Suprapubic skin (tissue), 4 donors: ENCODE data around the gene ELF1. TPM values are rescaled to one million over a fixed set of nuclear protein-coding genes. Genes with fewer than 3 reads are reported as not detected.

ENCODE experiments used
- DNase-seq, 2 donors: peaks; one replicate each; pipeline ENCODE4 v3.0.0-alpha.2; 2019; ENCODE audit warnings: low spot score in 2 of 2
- H3K27ac ChIP-seq: fragments of 200-600 bp; sonication (generic); one replicate; pipeline ENCODE4 v1.5.1; 2019
- H3K27me3 ChIP-seq: fragments of 200-600 bp; sonication (generic); one replicate; pipeline ENCODE4 v1.5.1; 2019
- H3K36me3 ChIP-seq: fragments of 200-600 bp; sonication (generic); one replicate; pipeline ENCODE4 v1.5.1; 2019
- H3K4me1 ChIP-seq: fragments of 200-600 bp; sonication (generic); one replicate; pipeline ENCODE4 v1.5.1; 2019
- H3K4me3 ChIP-seq: fragments of 200-600 bp; sonication (generic); one replicate; pipeline ENCODE4 v1.5.1; 2019; ENCODE audit warnings: mild to moderate bottlenecking
- H3K9me3 ChIP-seq: fragments of 200-600 bp; sonication (generic); one replicate; pipeline ENCODE4 v1.5.1; 2019
- CTCF ChIP-seq, 2 donors: fragments of 200-600 bp in 1 of 2; fragments of 450-650 bp in 1 of 2; sonication (generic) in 1 of 2; IDR thresholded peaks; one replicate each; pipeline ENCODE4 v1.5.1; 2016 to 2019; ENCODE audit warnings: antibody characterized with exemption in 2 of 2, mild to moderate bottlenecking in 1 of 2, moderate library complexity in 1 of 2
- EP300 ChIP-seq: sonication (generic); formaldehyde crosslinking; IDR thresholded peaks from one replicate; pipeline ENCODE4 v1.6.1; 2017; ENCODE audit warnings: antibody characterized with exemption
- POLR2A ChIP-seq, 2 donors: fragments of 450-650 bp; IDR thresholded peaks; one replicate each; pipeline ENCODE4 v1.6.1; 2017; ENCODE audit warnings: antibody characterized with exemption in 2 of 2, mild to moderate bottlenecking in 2 of 2, moderate library complexity in 2 of 2
- POLR2AphosphoS5 ChIP-seq, 3 donors: sonication (generic); formaldehyde crosslinking; IDR thresholded peaks; one replicate each; pipeline ENCODE4 v1.6.1; 2017; ENCODE audit warnings: antibody characterized with exemption in 3 of 3
- WGBS: methylation state at CpG from one replicate; pipeline ENCODE4 v1.1.5; 2018; 5-methylcytosine and 5-hydroxymethylcytosine counted together
- total RNA-seq, 4 donors: library from RNA; depleted of rRNA; stranded (reverse); fragments of >200 nt; gene quantifications; one replicate each; pipeline ENCODE4 v1.1.0, GENCODE V29; 2016

Gene ELF1
- total RNA-seq, 4 donors from 2014 or later, result 81.7 to 123 (median 111) TPM

DNA sequence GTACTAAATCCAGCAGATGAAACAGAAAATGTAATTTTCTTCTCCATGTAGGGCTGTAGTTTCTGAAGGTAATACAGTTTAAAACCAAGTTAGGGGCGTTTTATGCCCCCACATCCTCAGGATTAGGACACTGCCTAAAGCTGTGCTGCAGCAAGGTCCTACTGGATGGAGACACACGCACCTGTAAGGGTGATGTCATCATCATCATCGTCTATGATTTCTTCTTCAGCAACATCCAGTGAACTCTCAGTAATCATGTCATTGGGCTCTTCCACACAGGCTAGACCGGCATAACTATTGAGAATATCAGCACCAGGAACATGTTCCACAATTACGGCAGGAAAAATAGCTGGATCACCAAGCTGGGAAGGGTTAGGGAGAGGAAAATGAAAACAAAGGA, 60.5 kb downstream of the ELF1 start:
- Histone ChIP-seq H3K27ac (no peak overlapping the region), H3K36me3 (peaks cover 16% of the 10 kb centered on the region), H3K4me3 (no peak overlapping the region), H3K4me1 (peaks cover 30% of the 10 kb centered on the region), H3K27me3 (no peaks in the 10 kb centered on the region), H3K9me3 (no peaks in the 10 kb centered on the region)
- TF ChIP-seq EP300 (no peak), POLR2A (IDR thresholded peaks at IDR 0.05) (no peak), POLR2AphosphoS5 (IDR thresholded peaks at IDR 0.05) (no peak), CTCF (IDR thresholded peaks at IDR 0.05) (no peak)
- no peak for DNase-seq
- WGBS, result 93% methylated on average over 5 of the region's 5 CpGs

GRCh38 chr13:40946485-40946884, 72.6 kb downstream of the ELF1 start:
- TF ChIP-seq POLR2A (IDR thresholded peaks at IDR 0.05) (no peak), CTCF (IDR thresholded peaks at IDR 0.05) (no peak), POLR2AphosphoS5 (IDR thresholded peaks at IDR 0.05) (no peak), EP300 (no peak)
- WGBS, result 87% methylated on average over 1 of the region's 1 CpG
- Histone ChIP-seq H3K27ac (no peak overlapping the region), H3K9me3 (no peaks in the 10 kb centered on the region), H3K27me3 (no peaks in the 10 kb centered on the region), H3K36me3 (peaks cover 83% of the 10 kb centered on the region), H3K4me1 (no peaks in the 10 kb centered on the region), H3K4me3 (no peak overlapping the region)
- no peak for DNase-seq

GRCh38 chr13:40943073-40943472, 76.0 kb downstream of the ELF1 start:
- H3K27me3 ChIP-seq, result no peaks in the 10 kb centered on the region
- peaks cover 71% of the 10 kb centered on the region for H3K36me3 ChIP-seq
- TF ChIP-seq EP300, result no peak
- no peak for TF ChIP-seq POLR2A (IDR thresholded peaks at IDR 0.05)
- no peak for TF ChIP-seq CTCF (IDR thresholded peaks at IDR 0.05)
- no peak for TF ChIP-seq POLR2AphosphoS5 (IDR thresholded peaks at IDR 0.05)
- no peak overlapping the region for H3K27ac ChIP-seq
- no peak overlapping the region for H3K4me3 ChIP-seq
- no peak for DNase-seq
- no peaks in the 10 kb centered on the region for H3K4me1 ChIP-seq
- H3K9me3 ChIP-seq, result no peaks in the 10 kb centered on the region

DNA sequence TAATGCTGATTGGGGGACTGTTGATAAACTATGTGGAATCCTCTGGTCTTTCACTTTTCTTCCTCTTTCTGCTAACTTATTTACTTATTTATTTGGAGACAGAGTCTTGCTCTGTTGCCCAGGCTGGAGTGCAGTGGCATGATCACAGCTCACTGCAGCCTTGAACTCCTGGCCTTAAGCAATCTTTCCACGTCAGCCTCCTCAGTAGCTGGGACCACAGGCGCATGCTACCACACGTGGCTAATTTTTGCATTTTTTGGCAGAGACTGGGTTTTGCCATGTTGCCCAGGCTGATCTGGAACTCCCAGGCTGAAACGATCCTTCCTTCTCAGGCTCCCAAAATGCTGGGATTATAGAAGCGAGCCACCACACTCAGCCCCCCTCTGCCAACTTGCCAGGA, 77.5 kb downstream of the ELF1 start:
- no peak for DNase-seq
- H3K4me1 ChIP-seq, result no peaks in the 10 kb centered on the region
- 78% methylated on average over 5 of the region's 5 CpGs for WGBS
- H3K27ac ChIP-seq, result no peak overlapping the region
- TF ChIP-seq POLR2A (IDR thresholded peaks at IDR 0.05) (no peak), POLR2AphosphoS5 (IDR thresholded peaks at IDR 0.05) (no peak), CTCF (IDR thresholded peaks at IDR 0.05) (no peak), EP300 (no peak)
- no peaks in the 10 kb centered on the region for H3K27me3 ChIP-seq
- no peak overlapping the region for H3K4me3 ChIP-seq
- H3K9me3 ChIP-seq, result no peaks in the 10 kb centered on the region
- peaks cover 68% of the 10 kb centered on the region for H3K36me3 ChIP-seq

GRCh38 chr13:40940841-40941240, 78.3 kb downstream of the ELF1 start:
- WGBS, result 78% methylated on average over 6 of the region's 6 CpGs
- DNase-seq, result no peak
- H3K36me3 ChIP-seq, result peaks cover 67% of the 10 kb centered on the region
- no peak for TF ChIP-seq POLR2A (IDR thresholded peaks at IDR 0.05)
- TF ChIP-seq EP300, result no peak
- no peak for TF ChIP-seq POLR2AphosphoS5 (IDR thresholded peaks at IDR 0.05)
- TF ChIP-seq CTCF (IDR thresholded peaks at IDR 0.05), result no peak
- H3K27me3 ChIP-seq, result no peaks in the 10 kb centered on the region
- no peak overlapping the region for H3K4me3 ChIP-seq
- no peaks in the 10 kb centered on the region for H3K9me3 ChIP-seq
- no peaks in the 10 kb centered on the region for H3K4me1 ChIP-seq
- no peak overlapping the region for H3K27ac ChIP-seq
